Omental fat pad (tissue), 4 donors: Measurements from ENCODE around the gene APBA2. TPM values are rescaled to one million over a fixed set of nuclear protein-coding genes. Genes with fewer than 3 reads are reported as not detected.

Experiments used
- ATAC-seq: fragments of 150-250 bp; one replicate; pipeline ENCODE4 v1.9.1; 2016; ENCODE audit warnings: mild to moderate bottlenecking, moderate library complexity; ENCODE audit not compliant: low FRiP score
- DNase-seq: peaks from one replicate; pipeline ENCODE4 v3.0.0-alpha.2; 2019; ENCODE audit warnings: low spot score
- CTCF ChIP-seq, 3 donors: fragments of 450-650 bp; IDR thresholded peaks; one replicate each; pipeline ENCODE4 v1.5.1; 2016 to 2017; ENCODE audit warnings: antibody characterized with exemption in 3 of 3, mild to moderate bottlenecking in 3 of 3, moderate library complexity in 2 of 3
- total RNA-seq, 4 donors: library from RNA; depleted of rRNA; stranded (reverse); fragments of >200 nt; gene quantifications; one replicate each; pipeline ENCODE4 v1.1.0, GENCODE V29; 2016

The APBA2 gene
- total RNA-seq, 4 donors from 2014 or later = 0.93 to 4.3 (median 2.6) TPM

DNA sequence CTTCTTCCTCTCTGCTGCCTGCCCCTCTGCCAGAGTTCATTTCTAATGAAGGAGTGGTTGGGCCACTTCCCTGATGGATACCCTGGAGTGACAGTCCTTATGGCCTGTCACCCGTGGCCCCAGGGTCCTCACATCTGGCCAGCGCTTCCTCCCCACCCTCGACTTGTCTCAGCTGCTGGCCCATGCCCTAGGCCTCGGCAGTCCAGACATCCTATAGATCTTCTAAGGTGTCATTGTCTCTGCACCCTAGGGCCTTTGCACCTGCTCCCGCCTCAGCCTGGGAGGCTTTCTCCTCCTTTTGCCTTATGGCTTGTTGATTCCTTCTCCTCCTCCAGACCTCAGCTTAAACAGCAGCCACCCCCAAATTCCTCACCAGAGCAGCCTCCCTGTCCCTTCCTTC, 202.9 kb downstream of the APBA2 start:
- no peak for TF ChIP-seq CTCF (IDR thresholded peaks at IDR 0.05)
- ATAC-seq (no peak), DNase-seq (no peak)

GRCh38 chr15:29089731-29090616, 204.2 kb downstream of the APBA2 start:
- no peak for TF ChIP-seq CTCF (IDR thresholded peaks at IDR 0.05)
- DNase-seq (no peak), ATAC-seq (no peak)

GRCh38 chr15:29090617-29091466, 205.1 kb downstream of the APBA2 start:
- no peak for TF ChIP-seq CTCF (IDR thresholded peaks at IDR 0.05)
- DNase-seq (no peak), ATAC-seq (no peak)

- ATAC-seq = no peak
- no peak for TF ChIP-seq CTCF (IDR thresholded peaks at IDR 0.05)
- no peak for DNase-seq
Measured at GRCh38 chr15:29091666-29092065, 205.9 kb downstream of the APBA2 start.

DNA sequence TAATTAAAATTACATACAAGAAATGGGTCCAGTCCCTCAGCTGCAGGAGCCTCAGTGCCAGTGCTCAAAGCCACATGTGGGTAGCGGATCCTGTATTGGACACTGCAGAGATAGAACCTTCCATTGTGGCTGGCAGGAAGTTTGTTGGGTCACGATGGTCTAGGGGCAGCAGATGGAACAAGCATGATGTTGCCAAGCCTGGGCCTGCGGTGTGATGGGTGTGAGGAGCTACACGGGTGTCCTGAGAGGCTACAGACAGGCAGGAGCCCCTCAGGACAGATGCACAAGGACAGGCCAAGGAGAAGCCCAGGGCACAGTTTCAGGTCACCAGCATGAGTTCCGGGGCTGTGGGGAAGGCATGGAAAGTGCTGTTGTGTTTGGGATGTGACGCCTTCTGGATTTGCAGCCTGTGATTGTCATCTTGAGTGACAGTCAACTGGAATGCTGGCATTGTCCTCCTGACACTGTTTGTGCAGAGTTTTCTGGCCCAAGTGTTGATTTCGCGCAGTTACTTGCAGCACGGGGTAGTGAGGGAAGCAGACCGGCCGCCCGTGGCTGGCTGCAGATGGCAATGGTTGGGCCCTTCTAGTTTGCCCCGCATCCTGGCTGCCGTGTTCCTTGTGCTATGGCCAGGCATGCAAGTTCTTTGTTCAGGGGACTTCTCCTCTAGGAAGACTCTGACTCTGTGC, 206.7 kb downstream of the APBA2 start:
- DNase-seq = no peak
- no peak for TF ChIP-seq CTCF (IDR thresholded peaks at IDR 0.05)
- ATAC-seq = no peak

DNA sequence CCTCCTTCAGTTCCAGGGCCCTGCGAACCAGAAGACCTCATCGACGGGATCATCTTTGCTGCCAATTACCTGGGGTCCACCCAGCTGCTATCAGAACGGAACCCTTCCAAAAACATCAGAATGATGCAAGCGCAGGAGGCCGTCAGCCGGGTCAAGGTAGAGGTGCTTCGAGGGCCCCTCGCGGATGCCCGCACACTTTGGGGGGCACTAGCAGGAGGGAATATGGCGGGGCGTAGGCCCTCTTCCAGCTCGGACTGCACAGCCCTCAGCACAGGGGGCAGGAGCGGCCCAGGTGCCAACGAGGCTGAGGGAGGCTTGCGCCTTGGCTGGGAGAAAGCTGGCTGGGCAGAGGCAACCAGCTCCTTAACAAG, 207.3 kb downstream of the APBA2 start:
- no peak for DNase-seq
- no peak for TF ChIP-seq CTCF (IDR thresholded peaks at IDR 0.05)
- ATAC-seq = no peak
